Astrocyte of the cerebellum (primary cell): ENCODE measurements around the gene MCCD1.

Experiments used
- DNase-seq: peaks from one replicate; pipeline ENCODE4 v3.0.0-alpha.2; 2011; ENCODE audit warnings: low read depth
- H3K4me3 ChIP-seq: 2 replicates; pipeline ENCODE4 v1.5.1; 2011; ENCODE audit warnings: mild to moderate bottlenecking, low read depth, low read length, moderate library complexity
- in situ Hi-C: cut with HindIII; loops from 2 replicates; pipeline ENCODE4 v1.10.0; 2017; ENCODE audit warnings: low sequenced_read_pairs
- TF ChIP-seq, protein P1 (sequence below): IDR thresholded peaks from 2 replicates; pipeline ENCODE4 v1.5.1; 2012; ENCODE audit warnings: low read length, low read depth, moderate library complexity, mild to moderate bottlenecking; ENCODE audit errors: missing control alignments

Gene MCCD1

DNA sequence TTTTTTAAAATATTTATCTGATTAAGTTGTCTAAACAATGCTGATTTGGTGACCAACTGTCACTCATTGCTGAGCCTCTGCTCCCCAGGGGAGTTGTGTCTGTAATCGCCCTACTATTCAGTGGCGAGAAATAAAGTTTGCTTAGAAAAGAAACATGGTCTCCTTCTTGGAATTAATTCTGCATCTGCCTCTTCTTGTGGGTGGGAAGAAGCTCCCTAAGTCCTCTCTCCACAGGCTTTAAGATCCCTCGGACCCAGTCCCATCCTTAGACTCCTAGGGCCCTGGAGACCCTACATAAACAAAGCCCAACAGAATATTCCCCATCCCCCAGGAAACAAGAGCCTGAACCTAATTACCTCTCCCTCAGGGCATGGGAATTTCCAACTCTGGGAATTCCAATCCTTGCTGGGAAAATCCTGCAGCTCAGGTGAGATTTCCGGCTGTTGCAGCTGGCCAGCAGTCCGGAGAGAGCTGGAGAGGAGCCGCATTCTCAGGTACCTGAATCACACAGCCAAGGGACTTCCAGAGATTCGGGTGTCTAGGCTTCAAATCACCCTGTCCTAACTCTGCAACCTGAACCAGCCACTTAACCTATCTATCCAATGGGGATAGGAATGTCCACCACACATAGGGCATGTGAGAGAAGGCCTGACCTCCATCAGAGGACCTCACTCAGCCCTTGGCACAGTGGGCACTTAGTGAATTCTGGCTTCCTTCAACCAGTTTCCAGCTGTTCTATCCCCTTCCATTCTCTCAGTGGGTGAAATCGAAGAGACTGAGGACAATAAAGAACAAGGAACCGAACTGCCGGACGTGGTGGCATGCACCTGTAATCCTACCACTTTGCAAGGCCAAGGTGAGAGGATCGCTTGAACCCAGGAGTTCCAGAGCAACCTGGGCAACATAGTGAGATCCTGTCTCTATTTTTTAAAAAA lies 49.7 kb downstream of the MCCD1 start:
- no peak for DNase-seq
- TF ChIP-seq, protein P1, sequence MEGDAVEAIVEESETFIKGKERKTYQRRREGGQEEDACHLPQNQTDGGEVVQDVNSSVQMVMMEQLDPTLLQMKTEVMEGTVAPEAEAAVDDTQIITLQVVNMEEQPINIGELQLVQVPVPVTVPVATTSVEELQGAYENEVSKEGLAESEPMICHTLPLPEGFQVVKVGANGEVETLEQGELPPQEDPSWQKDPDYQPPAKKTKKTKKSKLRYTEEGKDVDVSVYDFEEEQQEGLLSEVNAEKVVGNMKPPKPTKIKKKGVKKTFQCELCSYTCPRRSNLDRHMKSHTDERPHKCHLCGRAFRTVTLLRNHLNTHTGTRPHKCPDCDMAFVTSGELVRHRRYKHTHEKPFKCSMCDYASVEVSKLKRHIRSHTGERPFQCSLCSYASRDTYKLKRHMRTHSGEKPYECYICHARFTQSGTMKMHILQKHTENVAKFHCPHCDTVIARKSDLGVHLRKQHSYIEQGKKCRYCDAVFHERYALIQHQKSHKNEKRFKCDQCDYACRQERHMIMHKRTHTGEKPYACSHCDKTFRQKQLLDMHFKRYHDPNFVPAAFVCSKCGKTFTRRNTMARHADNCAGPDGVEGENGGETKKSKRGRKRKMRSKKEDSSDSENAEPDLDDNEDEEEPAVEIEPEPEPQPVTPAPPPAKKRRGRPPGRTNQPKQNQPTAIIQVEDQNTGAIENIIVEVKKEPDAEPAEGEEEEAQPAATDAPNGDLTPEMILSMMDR, result no peak

DNA sequence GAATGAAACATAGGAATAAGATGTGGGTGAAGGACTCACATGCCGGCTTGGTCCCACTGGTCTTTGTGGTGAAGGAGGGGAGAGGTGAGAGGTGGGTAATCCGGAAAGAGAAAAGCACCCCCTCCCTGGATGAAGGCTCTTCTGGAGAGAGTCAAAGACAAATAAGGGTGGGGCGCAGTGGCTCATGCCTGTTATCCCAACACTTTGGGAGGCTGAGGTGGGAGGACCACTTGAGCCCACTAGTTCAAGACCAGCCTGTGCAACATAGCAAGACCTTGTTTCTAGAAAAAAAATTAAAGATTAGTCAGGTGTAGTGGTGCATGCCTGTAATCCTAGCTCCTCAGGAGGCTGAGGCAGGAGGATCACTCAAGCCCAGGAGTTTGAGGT lies 50.4 kb downstream of the MCCD1 start:
- H3K4me3 ChIP-seq, result no peak overlapping the region
- in situ Hi-C loops, result no loop called here
- TF ChIP-seq, protein P1, result no peak
- DNase-seq, result no peak

More for the DNA sequence above, 49.7 kb downstream of the MCCD1 start:
- H3K4me3 ChIP-seq, result no peak overlapping the region
- in situ Hi-C loops, result no loop called here
